Stimulated activated CD8-positive, alpha-beta memory T cell treated with anti-CD3 and anti-CD28 coated beads, Interleukin-4, amount 100 ng/mL, for 4 hours (primary cell): ENCODE measurements around the gene GPX7.

Experiments
- DNase-seq, 2 donors: peaks; one replicate each; pipeline ENCODE4 v3.0.0-alpha.2; 2020; ENCODE audit warnings: low read depth in 2 of 2, low spot score in 1 of 2

GPX7 gene

GRCh38 chr1:52628614-52629324 is 26.6 kb downstream of the GPX7 start:
- DNase-seq: no peak

GRCh38 chr1:52629325-52629643 is 27.1 kb downstream of the GPX7 start:
- DNase-seq: no peak

- DNase-seq: no peak
These were observed 27.5 kb downstream of the GPX7 start for GRCh38 chr1:52629667-52630066.

- DNase-seq: no peak
These were observed 29.7 kb downstream of the GPX7 start for GRCh38 chr1:52631759-52632331.

GRCh38 chr1:52632732-52633290 is 30.6 kb downstream of the GPX7 start, which contains the start of gene SHISAL2A:
TSS of gene SHISAL2A (plus strand) at chr1:52633168. CDS start at chr1:52633494, 326 bp downstream.
- DNase-seq: no peak

GRCh38 chr1:52633291-52633754 is 31.2 kb downstream of the GPX7 start:
- no peak for DNase-seq

- no peak for DNase-seq
These were observed 31.9 kb downstream of the GPX7 start for GRCh38 chr1:52634111-52634510.

GRCh38 chr1:52635321-52636089 is 33.3 kb downstream of the GPX7 start:
- no peak for DNase-seq

- DNase-seq: peak; percentile 35 to 55
These were observed 34.8 kb downstream of the GPX7 start for GRCh38 chr1:52636721-52637695.

GRCh38 chr1:52637946-52638345 is 35.8 kb downstream of the GPX7 start:
- no peak for DNase-seq

- DNase-seq: no peak
These were observed 38.5 kb downstream of the GPX7 start for GRCh38 chr1:52640697-52641096.

GRCh38 chr1:52641307-52641706 is 39.1 kb downstream of the GPX7 start:
- no peak for DNase-seq

- DNase-seq: no peak
These were observed 43.1 kb downstream of the GPX7 start for GRCh38 chr1:52645261-52645660.

GRCh38 chr1:52651904-52652303 is 49.7 kb downstream of the GPX7 start:
- no peak for DNase-seq

- DNase-seq: no peak
These were observed 51.2 kb downstream of the GPX7 start for GRCh38 chr1:52653207-52653849.

- DNase-seq: no peak
These were observed 51.9 kb downstream of the GPX7 start for GRCh38 chr1:52654063-52654462.

- no peak for DNase-seq
These were observed 55.5 kb downstream of the GPX7 start for GRCh38 chr1:52657702-52658101.
